HepG2 (cell line): Measurements from ENCODE around the gene CERS5. TPM values are rescaled to one million over a fixed set of nuclear protein-coding genes. Genes with fewer than 3 reads are reported as not detected.
A peak's percentile ranks its signal among the peaks of the same experiment; 100 is the strongest.

Source experiments
- ATAD3A ChIP-seq: sonication (generic); formaldehyde crosslinking; IDR thresholded peaks from 2 replicates; pipeline ENCODE4 v1.4.0; 2020; ENCODE audit warnings: missing genetic modification reagents
- ELF3 ChIP-seq: IDR thresholded peaks from 2 replicates; pipeline ENCODE4 v1.6.1; 2016; ENCODE audit warnings: missing genetic modification reagents, missing compliant biosample characterization
- HDAC1 ChIP-seq: sonication (generic); formaldehyde crosslinking; IDR thresholded peaks from 2 replicates; pipeline ENCODE4 v1.5.1; 2020; ENCODE audit warnings: mild to moderate bottlenecking, missing genetic modification reagents
- JDP2 ChIP-seq: sonication (generic); formaldehyde crosslinking; IDR thresholded peaks from 2 replicates; pipeline ENCODE4 v1.8.1; 2022; ENCODE audit warnings: missing genetic modification reagents, borderline replicate concordance
- KMT2B ChIP-seq: IDR thresholded peaks from 2 replicates; pipeline ENCODE4 v1.6.1; 2016; ENCODE audit warnings: missing genetic modification reagents, missing compliant biosample characterization
- MIXL1 ChIP-seq: IDR thresholded peaks from 2 replicates; pipeline ENCODE4 v1.6.1; 2016
- MYC ChIP-seq: sonication (generic); formaldehyde crosslinking; IDR thresholded peaks from 2 replicates; pipeline ENCODE4 v1.9.0; 2021; ENCODE audit warnings: missing genetic modification reagents, borderline replicate concordance
- SMAD9 ChIP-seq: sonication (generic); formaldehyde crosslinking; IDR thresholded peaks from 2 replicates; pipeline ENCODE4 v1.5.1; 2020; ENCODE audit warnings: mild to moderate bottlenecking, missing genetic modification reagents
- TEAD3 ChIP-seq: optimal IDR thresholded peaks from 2 replicates; pipeline ENCODE3; 2016; ENCODE audit warnings: borderline replicate concordance
- TFDP1 ChIP-seq: IDR thresholded peaks from 2 replicates; pipeline ENCODE4 v1.6.1; 2016; ENCODE audit warnings: missing compliant biosample characterization, missing genetic modification reagents, borderline replicate concordance
- WIZ ChIP-seq: sonication (generic); formaldehyde crosslinking; IDR thresholded peaks from 2 replicates; pipeline ENCODE4 v1.5.1; 2020; ENCODE audit warnings: mild to moderate bottlenecking, missing genetic modification reagents
- ZBTB7B ChIP-seq: sonication (generic); formaldehyde crosslinking; IDR thresholded peaks from 2 replicates; pipeline ENCODE4 v1.4.0; 2020; ENCODE audit warnings: missing genetic modification reagents
- ZMYM4 ChIP-seq: sonication (generic); formaldehyde crosslinking; IDR thresholded peaks from 2 replicates; pipeline ENCODE4 v1.8.1; 2023; ENCODE audit warnings: mild to moderate bottlenecking, missing genetic modification reagents
- ZNF256 ChIP-seq: sonication (generic); formaldehyde crosslinking; conservative IDR thresholded peaks from 2 replicates; pipeline ENCODE4 v1.4.0; 2020; ENCODE audit warnings: missing genetic modification reagents
- ZNF512 ChIP-seq: sonication (generic); formaldehyde crosslinking; IDR thresholded peaks from 2 replicates; pipeline ENCODE4 v1.4.0; 2020; ENCODE audit warnings: mild to moderate bottlenecking, missing genetic modification reagents
- ZNF543 ChIP-seq: sonication (generic); formaldehyde crosslinking; IDR thresholded peaks from 2 replicates; pipeline ENCODE4 v1.4.0; 2020; ENCODE audit warnings: mild to moderate bottlenecking, missing genetic modification reagents
- ZNF556 ChIP-seq: sonication (generic); formaldehyde crosslinking; IDR thresholded peaks from 2 replicates; pipeline ENCODE4 v1.4.0; 2020; ENCODE audit warnings: mild to moderate bottlenecking, missing genetic modification reagents, borderline replicate concordance
- ZNF567 ChIP-seq: sonication (generic); formaldehyde crosslinking; IDR thresholded peaks from 2 replicates; pipeline ENCODE4 v1.8.1; 2023; ENCODE audit warnings: mild to moderate bottlenecking, missing genetic modification reagents, borderline replicate concordance
- ZNF660 ChIP-seq: sonication (generic); formaldehyde crosslinking; IDR thresholded peaks from 2 replicates; pipeline ENCODE4 v1.5.1; 2020; ENCODE audit warnings: mild to moderate bottlenecking, low read depth, missing genetic modification reagents, borderline replicate concordance
- ZNF674 ChIP-seq: sonication (generic); formaldehyde crosslinking; IDR thresholded peaks from 2 replicates; pipeline ENCODE4 v1.5.0; 2020; ENCODE audit warnings: low read depth, mild to moderate bottlenecking, missing genetic modification reagents
- ZSCAN25 ChIP-seq: sonication (generic); formaldehyde crosslinking; IDR thresholded peaks from 2 replicates; pipeline ENCODE4 v1.8.0; 2022; ENCODE audit warnings: mild to moderate bottlenecking, missing genetic modification reagents
- polyA plus RNA-seq, 8 experiments: library from polyadenylated mRNA; depleted of rRNA in 3 of 8; stranded (reverse) in 7 of 8; unstranded in 1 of 8; fragments of >200 nt; fragmentation: Illumina TruSeq in 4 of 8; extraction: Trizol in 4 of 8; gene quantifications; 2 replicates each; pipeline versions ENCODE4 v1.2.1 to v1.2.3, GENCODE V29; 2011 to 2016; ENCODE audit warnings: low read depth in 4 of 8, missing spikeins in 1 of 8, mixed read lengths in 1 of 8; ENCODE audit not compliant: insufficient read depth in 1 of 8
- total RNA-seq, 5 experiments: library from RNA; depleted of rRNA; stranded (reverse); fragments of >200 nt; fragmentation: Illumina TruSeq; extraction: Trizol; gene quantifications; 2 replicates each; pipeline ENCODE4 v1.2.3, GENCODE V29; 2016; ENCODE audit warnings: low read depth in 1 of 5
- TF ChIP-seq, protein P1 (sequence below): sonication (generic); formaldehyde crosslinking; IDR thresholded peaks from 2 replicates; pipeline ENCODE4 v1.4.0; 2020; ENCODE audit warnings: missing genetic modification reagents
- TF ChIP-seq, protein P2 (sequence below): sonication (generic); formaldehyde crosslinking; IDR thresholded peaks from 2 replicates; pipeline ENCODE4 v1.8.1; 2022; ENCODE audit warnings: low read depth, mild to moderate bottlenecking, missing genetic modification reagents

CERS5 gene
- total and polyA plus RNA-seq, 2 of the 13 experiments (the other 11 are each of a cell fraction or from before 2014, with no cell fraction given) = 22.3 to 48.8 TPM

GRCh38 chr12:50112456-50113218 lies 54.5 kb downstream of the CERS5 start (continued):
- TF ChIP-seq JDP2 (CRISPR knock-in tag) = no peak
- no peak for TF ChIP-seq ATAD3A (CRISPR knock-in tag)
- TF ChIP-seq ZBTB7B = no peak
- TF ChIP-seq ZNF556 (CRISPR knock-in tag) = 0 out of 2 replicates have a peak, but pooled peaks have one; percentile 43
- TF ChIP-seq MYC = 0 out of 2 replicates have a peak, but pooled peaks have one; percentile 35
- no peak for TF ChIP-seq SMAD9 (CRISPR knock-in tag)
- TF ChIP-seq WIZ (CRISPR knock-in tag) = peak; percentile 58; the same call in 1 of the 2 replicates
- TF ChIP-seq ZNF543 (CRISPR knock-in tag) = no peak
- peak; percentile 34; the same call in 1 of the 2 replicates for TF ChIP-seq ELF3 (CRISPR knock-in tag)
- no peak for TF ChIP-seq ZNF660 (CRISPR knock-in tag)
- 0 out of 2 replicates have a peak, but pooled peaks have one; percentile 19 for TF ChIP-seq ZNF674 (CRISPR knock-in tag)
- peak; percentile 75; the same call in 1 of the 2 replicates for TF ChIP-seq HDAC1 (CRISPR knock-in tag)
- TF ChIP-seq, protein P1, sequence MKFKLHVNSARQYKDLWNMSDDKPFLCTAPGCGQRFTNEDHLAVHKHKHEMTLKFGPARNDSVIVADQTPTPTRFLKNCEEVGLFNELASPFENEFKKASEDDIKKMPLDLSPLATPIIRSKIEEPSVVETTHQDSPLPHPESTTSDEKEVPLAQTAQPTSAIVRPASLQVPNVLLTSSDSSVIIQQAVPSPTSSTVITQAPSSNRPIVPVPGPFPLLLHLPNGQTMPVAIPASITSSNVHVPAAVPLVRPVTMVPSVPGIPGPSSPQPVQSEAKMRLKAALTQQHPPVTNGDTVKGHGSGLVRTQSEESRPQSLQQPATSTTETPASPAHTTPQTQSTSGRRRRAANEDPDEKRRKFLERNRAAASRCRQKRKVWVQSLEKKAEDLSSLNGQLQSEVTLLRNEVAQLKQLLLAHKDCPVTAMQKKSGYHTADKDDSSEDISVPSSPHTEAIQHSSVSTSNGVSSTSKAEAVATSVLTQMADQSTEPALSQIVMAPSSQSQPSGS (CRISPR knock-in tag) = no peak
- TF ChIP-seq ZNF512 (CRISPR knock-in tag) = no peak
- TF ChIP-seq, protein P2, sequence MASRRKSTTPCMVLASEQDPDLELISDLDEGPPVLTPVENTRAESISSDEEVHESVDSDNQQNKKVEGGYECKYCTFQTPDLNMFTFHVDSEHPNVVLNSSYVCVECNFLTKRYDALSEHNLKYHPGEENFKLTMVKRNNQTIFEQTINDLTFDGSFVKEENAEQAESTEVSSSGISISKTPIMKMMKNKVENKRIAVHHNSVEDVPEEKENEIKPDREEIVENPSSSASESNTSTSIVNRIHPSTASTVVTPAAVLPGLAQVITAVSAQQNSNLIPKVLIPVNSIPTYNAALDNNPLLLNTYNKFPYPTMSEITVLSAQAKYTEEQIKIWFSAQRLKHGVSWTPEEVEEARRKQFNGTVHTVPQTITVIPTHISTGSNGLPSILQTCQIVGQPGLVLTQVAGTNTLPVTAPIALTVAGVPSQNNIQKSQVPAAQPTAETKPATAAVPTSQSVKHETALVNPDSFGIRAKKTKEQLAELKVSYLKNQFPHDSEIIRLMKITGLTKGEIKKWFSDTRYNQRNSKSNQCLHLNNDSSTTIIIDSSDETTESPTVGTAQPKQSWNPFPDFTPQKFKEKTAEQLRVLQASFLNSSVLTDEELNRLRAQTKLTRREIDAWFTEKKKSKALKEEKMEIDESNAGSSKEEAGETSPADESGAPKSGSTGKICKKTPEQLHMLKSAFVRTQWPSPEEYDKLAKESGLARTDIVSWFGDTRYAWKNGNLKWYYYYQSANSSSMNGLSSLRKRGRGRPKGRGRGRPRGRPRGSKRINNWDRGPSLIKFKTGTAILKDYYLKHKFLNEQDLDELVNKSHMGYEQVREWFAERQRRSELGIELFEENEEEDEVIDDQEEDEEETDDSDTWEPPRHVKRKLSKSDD (CRISPR knock-in tag) = no peak
- TF ChIP-seq ZMYM4 (CRISPR knock-in tag) = no peak
- no peak for TF ChIP-seq ZNF256 (CRISPR knock-in tag)
- no peak for TF ChIP-seq MIXL1
- TF ChIP-seq KMT2B (CRISPR knock-in tag) = 0 out of 2 replicates have a peak, but pooled peaks have one; percentile 5
- no peak for TF ChIP-seq TFDP1 (CRISPR knock-in tag)
- 0 out of 2 replicates have a peak, but pooled peaks have one; percentile 49 for TF ChIP-seq ZSCAN25 (CRISPR knock-in tag)
- TF ChIP-seq ZNF567 (CRISPR knock-in tag) = 0 out of 2 replicates have a peak, but pooled peaks have one; percentile 42
- peak; percentile 64 for TF ChIP-seq TEAD3 (CRISPR knock-in tag)
